Duodenal mucosa (tissue), 2 donors: Measurements from ENCODE around the gene EAF1.
"Not testable (repeated sequence)": the region's sequence is repeated elsewhere in the genome, so short reads cannot be mapped to it uniquely, and the experiment has no call there.

Experiments
- H3K27ac ChIP-seq: one replicate; pipeline ENCODE4 v1.7.0; 2013; ENCODE audit warnings: low read depth, low read length
- H3K27me3 ChIP-seq, 2 donors: one replicate each; pipeline ENCODE4 v1.7.0; 2013; ENCODE audit warnings: low read length in 2 of 2, control low read depth in 1 of 2; ENCODE audit not compliant: insufficient read depth in 2 of 2, control insufficient read depth in 1 of 2
- H3K36me3 ChIP-seq, 2 donors: one replicate each; pipeline ENCODE4 v1.7.0; 2013; ENCODE audit warnings: low read length in 2 of 2, control low read depth in 1 of 2; ENCODE audit not compliant: insufficient read depth in 2 of 2, control insufficient read depth in 1 of 2
- H3K4me1 ChIP-seq, 2 donors: one replicate each; pipeline ENCODE4 v1.7.0; 2013; ENCODE audit warnings: low read length in 2 of 2, control low read depth in 1 of 2; ENCODE audit not compliant: insufficient read depth in 2 of 2, control insufficient read depth in 1 of 2
- H3K4me3 ChIP-seq, 2 donors: one replicate each; pipeline ENCODE4 v1.7.0; 2013; ENCODE audit warnings: low read length in 2 of 2, low read depth in 1 of 2
- H3K9ac ChIP-seq, 2 donors: one replicate each; pipeline ENCODE4 v1.7.0; 2013; ENCODE audit warnings: low read length in 2 of 2, low read depth in 1 of 2
- H3K9me3 ChIP-seq, 2 donors: one replicate each; pipeline ENCODE4 v1.7.0; 2013; ENCODE audit warnings: low read length in 2 of 2, control low read depth in 1 of 2; ENCODE audit not compliant: control insufficient read depth in 1 of 2

Gene EAF1

GRCh38 chr3:15427182-15427880, at the start of gene EAF1, which contains the start of gene METTL6:
Gene EAF1 (plus strand): TSS chr3:15427598. CDS start chr3:15427780, 182 bp downstream.
Gene METTL6 (minus strand): TSS chr3:15427544. CDS start chr3:15426511, 1,033 bp downstream.
- Histone ChIP-seq H3K9ac (peak within 1 kb of the TSS; percentile 94 to 95), H3K4me3 (peak within 1 kb of the TSS; percentile 99), H3K4me1 (peaks cover 19 to 23% of the 10 kb centered on the region in 2 donors)

GRCh38 chr3:15377961-15378791, 49.2 kb upstream of the EAF1 start:
- H3K9ac ChIP-seq, result peak overlapping the region in 1 of 2 donors; percentile 45

More at GRCh38 chr3:15427182-15427880, at the start of gene EAF1, which contains the start of gene METTL6:
- Histone ChIP-seq H3K27ac (peak within 1 kb of the TSS; percentile 61), H3K27me3 (no peaks in the 10 kb centered on the region), H3K36me3 (peaks cover 18 to 28% of the 10 kb centered on the region in 2 donors), H3K9me3 (no peaks in the 10 kb centered on the region)

GRCh38 chr3:15380980-15381890, 46.2 kb upstream of the EAF1 start:
- no peak overlapping the region for H3K27ac ChIP-seq
- H3K4me3 ChIP-seq, result no peak overlapping the region
- H3K27me3 ChIP-seq, result no peaks in the 10 kb centered on the region
- H3K36me3 ChIP-seq, result no peaks in the 10 kb centered on the region
- peaks cover 5 to 11% of the 10 kb centered on the region in 2 donors for H3K4me1 ChIP-seq
- peaks cover under 1 to 4% of the 10 kb centered on the region in 2 donors for H3K9me3 ChIP-seq
- H3K9ac ChIP-seq, result no peak overlapping the region

More at GRCh38 chr3:15377961-15378791, 49.2 kb upstream of the EAF1 start:
- H3K9me3 ChIP-seq, result no peaks in the 10 kb centered on the region
- no peaks in the 10 kb centered on the region for H3K36me3 ChIP-seq
- H3K4me3 ChIP-seq, result no peak overlapping the region
- H3K27ac ChIP-seq, result no peak overlapping the region
- H3K27me3 ChIP-seq, result no peaks in the 10 kb centered on the region
- peaks cover 0 to 9% of the 10 kb centered on the region in 2 donors for H3K4me1 ChIP-seq

- Histone ChIP-seq H3K9me3 (peaks cover 5 to 6% of the 10 kb centered on the region in 2 donors), H3K9ac (no peak overlapping the region), H3K36me3 (no peaks in the 10 kb centered on the region), H3K4me1 (peaks cover 8 to 13% of the 10 kb centered on the region in 2 donors), H3K4me3 (no peak overlapping the region), H3K27me3 (no peaks in the 10 kb centered on the region), H3K27ac (no peak overlapping the region)
Observed at GRCh38 chr3:15382405-15382923, 44.9 kb upstream of the EAF1 start.

DNA sequence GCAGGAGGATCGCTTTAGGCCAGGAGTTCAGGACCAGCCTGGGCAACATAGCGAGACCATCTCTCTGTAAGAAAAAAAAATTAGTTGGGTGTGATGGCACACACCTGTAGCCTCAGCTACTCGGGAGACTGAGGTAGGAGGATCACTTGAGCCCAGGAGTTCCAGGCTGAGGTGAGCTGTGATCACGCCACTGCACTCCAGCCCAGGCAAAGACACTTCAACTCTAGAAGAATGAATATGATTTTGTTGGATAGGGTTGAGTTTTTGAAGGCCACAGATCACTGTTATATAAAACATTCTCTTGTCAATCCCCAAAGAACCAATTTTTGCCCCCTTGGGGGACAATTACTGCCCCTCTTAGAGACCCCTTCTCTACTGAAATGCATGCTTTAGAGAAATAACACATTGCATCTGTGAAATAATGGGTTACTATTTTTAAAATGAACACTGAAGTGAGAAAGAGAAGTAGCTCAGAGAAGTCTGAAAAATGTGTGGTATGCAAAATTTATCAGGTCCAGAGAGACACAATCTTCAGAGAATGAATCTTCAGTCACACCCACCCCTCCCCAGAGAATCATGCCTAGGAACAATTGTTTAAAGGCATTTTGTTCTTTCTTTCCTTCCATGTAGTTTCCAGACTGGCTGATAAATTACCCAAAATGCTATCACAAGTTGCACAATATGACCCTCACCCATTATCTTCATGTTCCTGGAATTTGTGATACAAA, 42.7 kb upstream of the EAF1 start:
- Histone ChIP-seq H3K36me3 (no peaks in the 10 kb centered on the region), H3K9ac (no peak overlapping the region), H3K9me3 (peaks cover 5 to 6% of the 10 kb centered on the region in 2 donors), H3K4me3 (no peak overlapping the region), H3K27ac (no peak overlapping the region), H3K4me1 (peaks cover 8 to 9% of the 10 kb centered on the region in 2 donors), H3K27me3 (no peaks in the 10 kb centered on the region)

DNA sequence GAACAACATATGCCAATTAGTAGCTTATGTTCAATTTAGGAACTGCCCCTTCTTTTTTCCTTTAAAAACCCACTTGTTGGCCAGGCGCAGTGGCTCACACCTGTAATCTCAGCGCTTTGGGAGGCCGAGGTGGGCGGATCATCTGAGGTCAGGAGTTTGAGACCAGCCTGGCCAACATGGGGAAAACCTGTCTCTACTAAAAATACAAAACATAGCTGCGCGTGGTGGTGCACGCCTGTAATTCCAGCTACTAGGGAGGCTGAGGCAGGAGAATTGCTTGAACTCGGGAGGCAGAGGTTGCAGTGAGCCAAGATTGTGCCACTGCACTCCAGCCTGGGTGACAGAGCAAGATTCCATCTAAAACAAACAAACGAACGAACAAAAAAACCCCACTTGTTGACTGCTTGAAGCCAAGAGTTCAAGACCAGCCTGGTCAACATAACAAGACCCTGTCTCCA, 42.1 kb upstream of the EAF1 start:
- H3K4me3 ChIP-seq, H3K9ac ChIP-seq, H3K27me3 ChIP-seq, H3K27ac ChIP-seq, H3K36me3 ChIP-seq, H3K9me3 ChIP-seq, H3K4me1 ChIP-seq: not testable (repeated sequence)

- Histone ChIP-seq H3K27ac (no peak overlapping the region), H3K27me3 (no peaks in the 10 kb centered on the region), H3K4me1 (peaks cover 7 to 8% of the 10 kb centered on the region in 2 donors), H3K36me3 (no peaks in the 10 kb centered on the region), H3K4me3 (no peak overlapping the region), H3K9me3 (peaks cover 5 to 6% of the 10 kb centered on the region in 2 donors), H3K9ac (no peak overlapping the region)
Observed at GRCh38 chr3:15385901-15386653, 41.3 kb upstream of the EAF1 start.

- not testable (repeated sequence) for H3K4me3 ChIP-seq, H3K27me3 ChIP-seq, H3K9ac ChIP-seq, H3K27ac ChIP-seq, H3K36me3 ChIP-seq, H3K4me1 ChIP-seq, H3K9me3 ChIP-seq
Observed at GRCh38 chr3:15386654-15386955, 40.8 kb upstream of the EAF1 start.
